Lower lobe of right lung (tissue), 2 donors: Measurements from ENCODE around the gene CNTLN. TPM values are rescaled to one million over a fixed set of nuclear protein-coding genes. Genes with fewer than 3 reads are reported as not detected.

Source experiments
- ATAC-seq, 2 donors: fragments of 200-7000 bp; cut with Tn5 transposase; one replicate each; pipeline ENCODE4 v1.9.1; 2020 to 2022; ENCODE audit warnings: mild to moderate bottlenecking in 2 of 2, moderate library complexity in 2 of 2
- DNase-seq: peaks from one replicate; pipeline ENCODE4 v3.0.0-alpha.2; 2020
- H3K27ac ChIP-seq: fragments of 200-600 bp; one replicate; pipeline ENCODE4 v1.8.0; 2022
- H3K27me3 ChIP-seq: fragments of 200-600 bp; one replicate; pipeline ENCODE4 v1.8.0; 2022; ENCODE audit warnings: low read depth
- H3K36me3 ChIP-seq: fragments of 200-600 bp; one replicate; pipeline ENCODE4 v1.8.0; 2022; ENCODE audit warnings: mild to moderate bottlenecking
- H3K4me1 ChIP-seq: fragments of 200-600 bp; one replicate; pipeline ENCODE4 v1.8.0; 2022
- H3K4me3 ChIP-seq: fragments of 200-600 bp; one replicate; pipeline ENCODE4 v1.8.0; 2022; ENCODE audit warnings: mild to moderate bottlenecking
- H3K9me3 ChIP-seq: fragments of 200-600 bp; one replicate; pipeline ENCODE4 v1.8.0; 2022
- CTCF ChIP-seq: fragments of 200-600 bp; IDR thresholded peaks from one replicate; pipeline ENCODE4 v1.8.0; 2022; ENCODE audit warnings: antibody characterized with exemption, mild to moderate bottlenecking
- intact Hi-C: fragments of 100-400 bp; cut with DNase I; formaldehyde crosslinking; loops from one replicate; pipeline ENCODE4 v1.11.0; 2022
- total RNA-seq: library from RNA; stranded (reverse); fragmentation: NEBNext Ultra II Directional; extraction: Animal tissue kit (Norgen Biotek cat#: 25700); gene quantifications from one replicate; pipeline ENCODE4 v1.2.1, GENCODE V29; 2021
- donor health status: DM: no; HTN: yes; CAD: no; lungs with severe emphysema.

The CNTLN gene
- total RNA-seq, 1 donor from 2014 or later, result 9.2 TPM

DNA sequence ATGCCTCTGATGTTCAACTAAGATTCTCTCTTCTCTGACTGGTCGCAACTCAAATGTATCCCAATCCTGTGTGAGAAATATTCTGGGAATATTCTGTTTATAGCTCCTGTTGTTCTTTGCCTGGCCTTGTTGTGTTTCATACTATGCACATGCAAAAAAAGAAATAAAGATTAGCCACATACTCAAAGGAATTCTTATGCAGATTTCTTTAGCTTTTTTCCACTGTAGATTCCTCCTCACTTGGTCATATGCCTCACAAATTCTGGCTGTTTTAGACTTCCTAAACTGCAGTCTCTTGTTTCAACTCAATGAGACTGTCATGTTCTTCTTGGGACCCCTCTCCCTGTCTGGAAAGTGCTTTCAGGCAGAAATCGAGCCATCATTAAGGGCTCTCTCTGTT lies 226.5 kb downstream of the CNTLN start:
- no peak for ATAC-seq
- TF ChIP-seq CTCF, result no peak
- intact Hi-C loops, result no loop called here
- Histone ChIP-seq H3K4me1 (no peaks in the 10 kb centered on the region), H3K27ac (no peak overlapping the region), H3K9me3 (no peaks in the 10 kb centered on the region), H3K4me3 (no peak overlapping the region), H3K27me3 (no peaks in the 10 kb centered on the region), H3K36me3 (no peaks in the 10 kb centered on the region)
- DNase-seq, result no peak

DNA sequence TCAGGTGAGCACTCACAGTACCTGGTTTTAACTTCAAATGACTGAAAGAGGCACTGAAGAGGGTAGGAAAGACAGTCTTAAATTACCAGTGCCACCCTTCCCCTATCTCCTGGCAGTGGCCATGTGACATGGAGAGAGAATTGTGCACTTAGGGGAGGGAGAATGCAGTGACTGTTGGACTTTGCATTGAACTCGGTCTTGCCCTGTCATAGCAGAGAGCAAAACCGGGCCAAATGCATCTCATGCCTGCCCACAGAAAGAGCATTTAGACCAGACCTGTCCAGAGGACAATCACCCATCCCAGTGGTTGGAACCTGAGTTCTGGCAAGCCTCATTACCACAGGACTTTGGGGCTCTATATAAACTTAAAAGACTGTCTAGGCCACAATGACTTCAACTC lies 232.2 kb downstream of the CNTLN start:
- intact Hi-C loops, result no loop called here
- ATAC-seq, result no peak

GRCh38 chr9:17380126-17380861 lies 245.5 kb downstream of the CNTLN start:
- Histone ChIP-seq H3K27ac (no peak overlapping the region), H3K36me3 (no peaks in the 10 kb centered on the region), H3K27me3 (no peaks in the 10 kb centered on the region), H3K4me3 (no peak overlapping the region), H3K9me3 (no peaks in the 10 kb centered on the region), H3K4me1 (no peaks in the 10 kb centered on the region)
- DNase-seq (no peak), ATAC-seq (no peak)
- no peak for TF ChIP-seq CTCF
- intact Hi-C loops, result no loop called here

More for the DNA sequence above, 232.2 kb downstream of the CNTLN start:
- Histone ChIP-seq H3K27me3 (no peaks in the 10 kb centered on the region), H3K9me3 (no peaks in the 10 kb centered on the region), H3K27ac (no peak overlapping the region), H3K36me3 (peaks cover 13% of the 10 kb centered on the region), H3K4me3 (no peak overlapping the region), H3K4me1 (no peaks in the 10 kb centered on the region)
- DNase-seq, result no peak
- no peak for TF ChIP-seq CTCF

- no peaks in the 10 kb centered on the region for H3K36me3 ChIP-seq
- no peak overlapping the region for H3K4me3 ChIP-seq
- H3K4me1 ChIP-seq, result no peaks in the 10 kb centered on the region
- intact Hi-C loops, result no loop called here
- no peak overlapping the region for H3K27ac ChIP-seq
- no peaks in the 10 kb centered on the region for H3K27me3 ChIP-seq
- ATAC-seq (no peak), DNase-seq (no peak)
- no peaks in the 10 kb centered on the region for H3K9me3 ChIP-seq
- no peak for TF ChIP-seq CTCF
Observed at GRCh38 chr9:17387565-17387964, 252.7 kb downstream of the CNTLN start.

- Histone ChIP-seq H3K27ac (no peak overlapping the region), H3K4me3 (no peak overlapping the region), H3K27me3 (no peaks in the 10 kb centered on the region), H3K4me1 (no peaks in the 10 kb centered on the region), H3K36me3 (no peaks in the 10 kb centered on the region), H3K9me3 (no peaks in the 10 kb centered on the region)
- no peak for DNase-seq
- TF ChIP-seq CTCF, result no peak
- ATAC-seq, result no peak
- intact Hi-C loops, result no loop called here
Observed at GRCh38 chr9:17389026-17389425, 254.2 kb downstream of the CNTLN start.
